HG03442 (cell line): Measurements from ENCODE around the gene PRMT9.
A peak's percentile ranks its signal among the peaks of the same experiment; 100 is the strongest.

Experiments
- ATAC-seq: cut with Tn5 transposase; IDR thresholded peaks from one replicate; pipeline ENCODE4 v1.9.1; 2021; ENCODE audit warnings: mild to moderate bottlenecking, moderate library complexity; ENCODE audit not compliant: unreplicated experiment

Gene PRMT9

GRCh38 chr4:147683717-147684700, at the start of gene PRMT9:
Gene PRMT9, minus strand, starts transcription at chr4:147684163. Its CDS starts 176 bp downstream, at chr4:147683987.
- peak; percentile 99 for ATAC-seq

- ATAC-seq: peak; percentile 10
Observed at GRCh38 chr4:147732518-147733235, 48.7 kb upstream of the PRMT9 start.

GRCh38 chr4:147731580-147732517, 47.9 kb upstream of the PRMT9 start, which contains the start of gene ARHGAP10:
Gene ARHGAP10, plus strand, starts transcription at chr4:147732088. Its CDS starts 214 bp downstream, at chr4:147732302.
- peak; percentile 55 for ATAC-seq

GRCh38 chr4:147730333-147730732, 46.4 kb upstream of the PRMT9 start:
- no peak for ATAC-seq

- ATAC-seq: no peak
Observed at GRCh38 chr4:147727476-147728028, 43.6 kb upstream of the PRMT9 start.

GRCh38 chr4:147725673-147726072, 41.7 kb upstream of the PRMT9 start:
- ATAC-seq: no peak

GRCh38 chr4:147724468-147725201, 40.7 kb upstream of the PRMT9 start:
- no peak for ATAC-seq

- no peak for ATAC-seq
Observed at GRCh38 chr4:147723326-147723725, 39.4 kb upstream of the PRMT9 start.

- peak; percentile 90 for ATAC-seq
Observed at GRCh38 chr4:147717878-147718277, 33.9 kb upstream of the PRMT9 start.

- no peak for ATAC-seq
Observed at GRCh38 chr4:147714575-147715401, 30.8 kb upstream of the PRMT9 start.

- ATAC-seq: no peak
Observed at GRCh38 chr4:147709999-147710398, 26.0 kb upstream of the PRMT9 start.

- ATAC-seq: peak; percentile 60
Observed at GRCh38 chr4:147707892-147708672, 24.1 kb upstream of the PRMT9 start.

GRCh38 chr4:147704846-147705245, 20.9 kb upstream of the PRMT9 start:
- no peak for ATAC-seq

- no peak for ATAC-seq
Observed at GRCh38 chr4:147696866-147697265, 12.9 kb upstream of the PRMT9 start.

- ATAC-seq: no peak
Observed at GRCh38 chr4:147693218-147693617, 9.3 kb upstream of the PRMT9 start.

- no peak for ATAC-seq
Observed at GRCh38 chr4:147691820-147692219, 7.9 kb upstream of the PRMT9 start.

- no peak for ATAC-seq
Observed at GRCh38 chr4:147689067-147689466, 5.1 kb upstream of the PRMT9 start.

GRCh38 chr4:147683188-147683591, 773 bp downstream of the PRMT9 start:
- no peak for ATAC-seq
